K562 (cell line): ENCODE measurements around the gene CAPN13.

Experiments used
- CHD4 ChIP-seq: fragments of 200-600 bp; sonication (generic); IDR thresholded peaks from 3 replicates; pipeline ENCODE4 v1.6.1; 2012; ENCODE audit warnings: low read depth, mild to moderate bottlenecking, mixed read lengths, low read length, inconsistent platforms; ENCODE audit not compliant: insufficient read depth, insufficient replicate concordance, poor library complexity, severe bottlenecking
- CREM ChIP-seq: IDR thresholded peaks from 2 replicates; pipeline ENCODE4 v1.6.1; 2014; ENCODE audit warnings: antibody characterized with exemption, low read depth
- JUNB ChIP-seq: fragments of 450-650 bp; formaldehyde crosslinking; conservative IDR thresholded peaks from 2 replicates; pipeline ENCODE4 v1.4.0; 2020; ENCODE audit warnings: mild to moderate bottlenecking
- NFIC ChIP-seq: fragments of 450-650 bp; IDR thresholded peaks from 2 replicates; pipeline ENCODE4 v1.6.1; 2017; ENCODE audit warnings: mild to moderate bottlenecking, inconsistent platforms
- TEAD4 ChIP-seq, 2 experiments: sonication (generic) in 1 of 2; formaldehyde crosslinking in 1 of 2; IDR thresholded peaks; 2 replicates each; pipeline versions ENCODE4 v1.6.1 to v1.8.0; 2012 to 2022; ENCODE audit warnings: borderline replicate concordance in 1 of 2, inconsistent platforms in 1 of 2, low read length in 1 of 2, mild to moderate bottlenecking in 1 of 2, missing genetic modification reagents in 1 of 2
- ZBTB7A ChIP-seq: IDR thresholded peaks from 2 replicates; pipeline ENCODE4 v1.6.1; 2011; ENCODE audit warnings: low read depth, mild to moderate bottlenecking, low read length, moderate library complexity, borderline replicate concordance; ENCODE audit not compliant: control insufficient read depth
- ZNF121 ChIP-seq: sonication (generic); formaldehyde crosslinking; conservative IDR thresholded peaks from 2 replicates; pipeline ENCODE4 v1.8.0; 2022; ENCODE audit warnings: missing genetic modification reagents
- ZNF184 ChIP-seq: sonication (generic); formaldehyde crosslinking; IDR thresholded peaks from 2 replicates; pipeline ENCODE4 v1.5.0; 2020; ENCODE audit warnings: missing genetic modification reagents
- ZNF232 ChIP-seq: sonication (generic); formaldehyde crosslinking; IDR thresholded peaks from 2 replicates; pipeline ENCODE4 v1.8.0; 2022; ENCODE audit warnings: mild to moderate bottlenecking, missing genetic modification reagents
- TF ChIP-seq, protein P1 (sequence below), 3 experiments: IDR thresholded peaks in 2 of 3; conservative IDR thresholded peaks in 1 of 3; 2 replicates each; pipeline ENCODE4 v1.5.1; 2011 to 2012; ENCODE audit warnings: low read length in 3 of 3, mild to moderate bottlenecking in 3 of 3, control low read depth in 2 of 3, improper control_type of control experiment in 1 of 3, inconsistent platforms in 1 of 3, low read depth in 1 of 3, mixed read lengths in 1 of 3, moderate library complexity in 1 of 3; ENCODE audit not compliant: insufficient read depth in 2 of 3
- TF ChIP-seq, protein P2 (sequence below), 3 experiments: fragments of 200-800 bp in 1 of 3; fragments of 250-450 bp in 1 of 3; fragments of 450-650 bp in 1 of 3; sonication (Bioruptor Pico) in 1 of 3; sonication (Bioruptor generic) in 1 of 3; formaldehyde crosslinking in 1 of 3; IDR thresholded peaks; 2 replicates each; pipeline versions ENCODE4 v1.6.1 to v1.8.0; 2016 to 2022; ENCODE audit warnings: mild to moderate bottlenecking in 2 of 3, missing genetic modification characterization in 2 of 3, missing compliant biosample characterization in 1 of 3, moderate library complexity in 1 of 3
- TF ChIP-seq, protein P3 (sequence below): fragments of 450-650 bp; IDR thresholded peaks from 2 replicates; pipeline ENCODE4 v1.6.1; 2016

DNA sequence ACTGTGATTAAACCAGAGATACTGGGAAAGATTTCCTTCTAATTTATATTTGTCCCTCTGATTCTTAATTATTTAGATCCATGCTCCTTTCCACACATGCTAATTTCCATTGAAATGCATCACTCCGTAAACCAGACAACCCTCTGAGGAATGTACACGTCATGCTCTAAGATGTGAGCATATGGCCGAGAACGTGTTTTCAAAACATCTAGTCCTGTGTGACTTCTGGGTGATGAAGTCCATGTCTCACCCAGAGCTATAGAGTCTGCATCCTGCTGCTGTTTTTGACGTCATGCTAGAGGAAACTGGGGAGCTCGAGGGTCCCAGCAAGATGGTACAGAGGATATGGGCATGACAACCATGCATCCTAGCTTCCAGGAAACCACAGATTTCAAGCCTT is 53.6 kb downstream of the CAPN13 start:
- TF ChIP-seq, protein P1, sequence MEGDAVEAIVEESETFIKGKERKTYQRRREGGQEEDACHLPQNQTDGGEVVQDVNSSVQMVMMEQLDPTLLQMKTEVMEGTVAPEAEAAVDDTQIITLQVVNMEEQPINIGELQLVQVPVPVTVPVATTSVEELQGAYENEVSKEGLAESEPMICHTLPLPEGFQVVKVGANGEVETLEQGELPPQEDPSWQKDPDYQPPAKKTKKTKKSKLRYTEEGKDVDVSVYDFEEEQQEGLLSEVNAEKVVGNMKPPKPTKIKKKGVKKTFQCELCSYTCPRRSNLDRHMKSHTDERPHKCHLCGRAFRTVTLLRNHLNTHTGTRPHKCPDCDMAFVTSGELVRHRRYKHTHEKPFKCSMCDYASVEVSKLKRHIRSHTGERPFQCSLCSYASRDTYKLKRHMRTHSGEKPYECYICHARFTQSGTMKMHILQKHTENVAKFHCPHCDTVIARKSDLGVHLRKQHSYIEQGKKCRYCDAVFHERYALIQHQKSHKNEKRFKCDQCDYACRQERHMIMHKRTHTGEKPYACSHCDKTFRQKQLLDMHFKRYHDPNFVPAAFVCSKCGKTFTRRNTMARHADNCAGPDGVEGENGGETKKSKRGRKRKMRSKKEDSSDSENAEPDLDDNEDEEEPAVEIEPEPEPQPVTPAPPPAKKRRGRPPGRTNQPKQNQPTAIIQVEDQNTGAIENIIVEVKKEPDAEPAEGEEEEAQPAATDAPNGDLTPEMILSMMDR (IDR thresholded peaks at IDR 0.05 in 2 of 3, conservative IDR thresholded peaks at IDR 0.05 in 1 of 3; ENCODE audit: insufficient read depth in 2 of 3, low read depth in 1 of 3, low read length in 3 of 3) = no peak
- TF ChIP-seq CHD4 (no peak), CREM (no peak), ZNF232 (CRISPR knock-in tag) (no peak), JUNB (CRISPR knock-in tag) (no peak), TEAD4 (IDR thresholded peaks at IDR 0.05; ENCODE audit: low read length) (no peak), TEAD4 (CRISPR knock-in tag; IDR thresholded peaks at IDR 0.05; ENCODE audit: borderline replicate concordance) (no peak), ZNF121 (CRISPR knock-in tag) (no peak), ZNF184 (CRISPR knock-in tag) (no peak), ZBTB7A (no peak), NFIC (no peak)
- TF ChIP-seq, protein P2, sequence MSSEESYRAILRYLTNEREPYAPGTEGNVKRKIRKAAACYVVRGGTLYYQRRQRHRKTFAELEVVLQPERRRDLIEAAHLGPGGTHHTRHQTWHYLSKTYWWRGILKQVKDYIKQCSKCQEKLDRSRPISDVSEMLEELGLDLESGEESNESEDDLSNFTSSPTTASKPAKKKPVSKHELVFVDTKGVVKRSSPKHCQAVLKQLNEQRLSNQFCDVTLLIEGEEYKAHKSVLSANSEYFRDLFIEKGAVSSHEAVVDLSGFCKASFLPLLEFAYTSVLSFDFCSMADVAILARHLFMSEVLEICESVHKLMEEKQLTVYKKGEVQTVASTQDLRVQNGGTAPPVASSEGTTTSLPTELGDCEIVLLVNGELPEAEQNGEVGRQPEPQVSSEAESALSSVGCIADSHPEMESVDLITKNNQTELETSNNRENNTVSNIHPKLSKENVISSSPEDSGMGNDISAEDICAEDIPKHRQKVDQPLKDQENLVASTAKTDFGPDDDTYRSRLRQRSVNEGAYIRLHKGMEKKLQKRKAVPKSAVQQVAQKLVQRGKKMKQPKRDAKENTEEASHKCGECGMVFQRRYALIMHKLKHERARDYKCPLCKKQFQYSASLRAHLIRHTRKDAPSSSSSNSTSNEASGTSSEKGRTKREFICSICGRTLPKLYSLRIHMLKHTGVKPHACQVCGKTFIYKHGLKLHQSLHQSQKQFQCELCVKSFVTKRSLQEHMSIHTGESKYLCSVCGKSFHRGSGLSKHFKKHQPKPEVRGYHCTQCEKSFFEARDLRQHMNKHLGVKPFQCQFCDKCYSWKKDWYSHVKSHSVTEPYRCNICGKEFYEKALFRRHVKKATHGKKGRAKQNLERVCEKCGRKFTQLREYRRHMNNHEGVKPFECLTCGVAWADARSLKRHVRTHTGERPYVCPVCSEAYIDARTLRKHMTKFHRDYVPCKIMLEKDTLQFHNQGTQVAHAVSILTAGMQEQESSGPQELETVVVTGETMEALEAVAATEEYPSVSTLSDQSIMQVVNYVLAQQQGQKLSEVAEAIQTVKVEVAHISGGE (CRISPR knock-in tag; IDR thresholded peaks at IDR 0.05) = no peak
- TF ChIP-seq, protein P3, sequence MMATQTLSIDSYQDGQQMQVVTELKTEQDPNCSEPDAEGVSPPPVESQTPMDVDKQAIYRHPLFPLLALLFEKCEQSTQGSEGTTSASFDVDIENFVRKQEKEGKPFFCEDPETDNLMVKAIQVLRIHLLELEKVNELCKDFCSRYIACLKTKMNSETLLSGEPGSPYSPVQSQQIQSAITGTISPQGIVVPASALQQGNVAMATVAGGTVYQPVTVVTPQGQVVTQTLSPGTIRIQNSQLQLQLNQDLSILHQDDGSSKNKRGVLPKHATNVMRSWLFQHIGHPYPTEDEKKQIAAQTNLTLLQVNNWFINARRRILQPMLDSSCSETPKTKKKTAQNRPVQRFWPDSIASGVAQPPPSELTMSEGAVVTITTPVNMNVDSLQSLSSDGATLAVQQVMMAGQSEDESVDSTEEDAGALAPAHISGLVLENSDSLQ = no peak
